Activated T-cell treated with anti-CD3 and anti-CD28 coated beads for 48 hours (primary cell): Measurements from ENCODE around the gene LRRC4B.
"Not testable (repeated sequence)": the region's sequence is repeated elsewhere in the genome, so short reads cannot be mapped to it uniquely, and the experiment has no call there.

Source experiments
- DNase-seq: peaks from one replicate; pipeline ENCODE4 v3.0.0-alpha.2; 2020; ENCODE audit warnings: low read depth

The LRRC4B gene

GRCh38 chr19:50485284-50485955, 82.8 kb downstream of the LRRC4B start:
- no peak for DNase-seq

- DNase-seq: no peak
These were observed 85.3 kb downstream of the LRRC4B start for GRCh38 chr19:50482916-50483315.

- no peak for DNase-seq
These were observed 85.9 kb downstream of the LRRC4B start for GRCh38 chr19:50482271-50482855.

- no peak for DNase-seq
These were observed 86.7 kb downstream of the LRRC4B start for GRCh38 chr19:50481351-50482149.

GRCh38 chr19:50480281-50481111, 87.7 kb downstream of the LRRC4B start:
- DNase-seq: no peak

- DNase-seq: no peak
These were observed 88.4 kb downstream of the LRRC4B start for GRCh38 chr19:50479761-50480251.

GRCh38 chr19:50478901-50479715, 89.1 kb downstream of the LRRC4B start:
- DNase-seq: no peak

- no peak for DNase-seq
These were observed 90.3 kb downstream of the LRRC4B start for GRCh38 chr19:50477751-50478515.

- no peak for DNase-seq
These were observed 91.4 kb downstream of the LRRC4B start for GRCh38 chr19:50476907-50477238.

- DNase-seq: peak; percentile 95
These were observed 91.9 kb downstream of the LRRC4B start, which contains the start of the genes EMC10 and GARIN5A for GRCh38 chr19:50476224-50476906. TSS of gene EMC10 (plus strand) at chr19:50476507. CDS start at chr19:50476545, 38 bp downstream. TSS of gene GARIN5A (minus strand) at chr19:50476848. CDS start at chr19:50476388, 460 bp downstream.

GRCh38 chr19:50475736-50476223, 92.5 kb downstream of the LRRC4B start:
- no peak for DNase-seq

- DNase-seq: no peak
These were observed 93.1 kb downstream of the LRRC4B start for GRCh38 chr19:50475101-50475568.

GRCh38 chr19:50473336-50473735, 94.9 kb downstream of the LRRC4B start:
- not testable (repeated sequence) for DNase-seq

- DNase-seq: no peak
These were observed 99.4 kb downstream of the LRRC4B start for GRCh38 chr19:50468818-50469217.

GRCh38 chr19:50467566-50467965, 100.7 kb downstream of the LRRC4B start:
- no peak for DNase-seq
